ENCODE measurements around the gene VIPAS39. TPM values are rescaled to one million over a fixed set of nuclear protein-coding genes. Genes with fewer than 3 reads are reported as not detected.

VIPAS39 gene
- total RNA-seq, 1 donor from 2014 or later, result 2.8 TPM

DNA sequence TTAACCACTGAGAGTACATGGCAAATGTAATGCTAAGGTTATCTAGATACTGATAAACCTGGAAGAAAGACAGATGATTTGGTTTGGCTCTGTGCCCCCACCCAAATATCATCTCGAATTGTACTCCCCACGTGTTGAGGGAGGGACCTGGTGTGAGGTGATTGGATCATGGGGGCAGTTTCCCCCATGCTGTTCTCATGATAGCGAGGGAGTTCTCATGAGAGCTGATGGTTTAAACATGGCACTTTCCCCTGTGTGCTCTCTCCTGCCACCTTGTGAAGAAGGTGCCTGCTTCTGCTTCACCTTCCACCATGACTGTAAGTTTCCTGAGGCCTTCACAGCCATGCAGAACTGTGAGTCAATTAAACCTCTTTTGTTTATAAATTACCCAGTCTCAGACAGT is 48.3 kb downstream of the VIPAS39 start:
- Histone ChIP-seq H3K4me3 (no peak overlapping the region), H3K4me1 (no peaks in the 10 kb centered on the region), H3K36me3 (no peaks in the 10 kb centered on the region), H3K9me3 (no peaks in the 10 kb centered on the region), H3K27ac (no peak overlapping the region), H3K27me3 (no peaks in the 10 kb centered on the region)
- intact Hi-C loops (cut with DNase I), result no loop called here
- no peak for DNase-seq (ENCODE audit: low spot score in 2 of 2)
- TF ChIP-seq, protein P1, sequence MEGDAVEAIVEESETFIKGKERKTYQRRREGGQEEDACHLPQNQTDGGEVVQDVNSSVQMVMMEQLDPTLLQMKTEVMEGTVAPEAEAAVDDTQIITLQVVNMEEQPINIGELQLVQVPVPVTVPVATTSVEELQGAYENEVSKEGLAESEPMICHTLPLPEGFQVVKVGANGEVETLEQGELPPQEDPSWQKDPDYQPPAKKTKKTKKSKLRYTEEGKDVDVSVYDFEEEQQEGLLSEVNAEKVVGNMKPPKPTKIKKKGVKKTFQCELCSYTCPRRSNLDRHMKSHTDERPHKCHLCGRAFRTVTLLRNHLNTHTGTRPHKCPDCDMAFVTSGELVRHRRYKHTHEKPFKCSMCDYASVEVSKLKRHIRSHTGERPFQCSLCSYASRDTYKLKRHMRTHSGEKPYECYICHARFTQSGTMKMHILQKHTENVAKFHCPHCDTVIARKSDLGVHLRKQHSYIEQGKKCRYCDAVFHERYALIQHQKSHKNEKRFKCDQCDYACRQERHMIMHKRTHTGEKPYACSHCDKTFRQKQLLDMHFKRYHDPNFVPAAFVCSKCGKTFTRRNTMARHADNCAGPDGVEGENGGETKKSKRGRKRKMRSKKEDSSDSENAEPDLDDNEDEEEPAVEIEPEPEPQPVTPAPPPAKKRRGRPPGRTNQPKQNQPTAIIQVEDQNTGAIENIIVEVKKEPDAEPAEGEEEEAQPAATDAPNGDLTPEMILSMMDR (IDR thresholded peaks at IDR 0.05), result no peak

DNA sequence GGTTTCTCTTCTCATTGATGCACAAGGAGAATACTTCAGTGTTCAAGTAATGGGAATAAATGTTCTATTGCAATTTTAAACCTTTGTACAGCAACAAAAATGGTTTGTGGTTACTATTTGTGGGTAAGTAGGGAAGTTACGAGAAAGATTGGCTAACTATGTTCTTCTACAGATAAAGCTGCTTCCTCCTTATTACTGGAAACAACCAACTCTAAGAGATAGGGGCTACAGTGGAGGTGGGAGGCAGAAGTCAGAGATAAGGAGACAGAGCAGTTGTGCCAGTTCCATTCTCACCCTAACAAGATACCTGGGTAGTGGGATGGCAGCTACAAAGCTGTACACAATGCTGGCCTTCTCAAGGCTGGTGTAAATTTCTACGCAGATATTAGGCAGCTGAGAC is 50.2 kb downstream of the VIPAS39 start:
- H3K27me3 ChIP-seq, result no peaks in the 10 kb centered on the region
- H3K27ac ChIP-seq, result no peak overlapping the region
- H3K4me1 ChIP-seq, result no peaks in the 10 kb centered on the region
- no peak overlapping the region for H3K4me3 ChIP-seq
- no peaks in the 10 kb centered on the region for H3K36me3 ChIP-seq
- TF ChIP-seq, protein P1 (IDR thresholded peaks at IDR 0.05), result no peak
- H3K9me3 ChIP-seq, result no peaks in the 10 kb centered on the region
- intact Hi-C loops (cut with DNase I), result no loop called here
- no peak for DNase-seq (ENCODE audit: low spot score in 2 of 2)

DNA sequence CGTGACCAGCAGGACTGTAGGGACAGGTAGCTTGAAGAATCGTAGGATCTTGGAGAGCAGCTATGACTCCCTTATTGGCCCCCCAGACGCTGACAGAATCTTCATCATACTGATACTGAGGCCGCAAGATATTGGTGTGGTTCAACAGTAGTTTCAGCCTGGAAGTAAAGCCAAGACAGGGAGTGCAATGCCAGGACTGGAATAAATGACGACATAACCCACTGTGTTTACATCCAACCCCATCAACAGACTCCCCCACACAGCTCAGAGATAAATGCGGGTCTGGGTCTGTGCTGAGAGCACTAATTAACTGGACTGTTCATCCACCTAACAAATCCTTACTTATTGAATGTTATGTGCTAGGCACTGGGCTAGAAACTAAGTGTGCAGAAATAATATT is 50.7 kb downstream of the VIPAS39 start:
- no peak overlapping the region for H3K27ac ChIP-seq
- TF ChIP-seq, protein P1 (IDR thresholded peaks at IDR 0.05), result no peak
- H3K27me3 ChIP-seq, result no peaks in the 10 kb centered on the region
- intact Hi-C loops (cut with DNase I), result no loop called here
- H3K9me3 ChIP-seq, result no peaks in the 10 kb centered on the region
- no peak for DNase-seq (ENCODE audit: low spot score in 2 of 2)
- no peak overlapping the region for H3K4me3 ChIP-seq
- no peaks in the 10 kb centered on the region for H3K4me1 ChIP-seq
- no peaks in the 10 kb centered on the region for H3K36me3 ChIP-seq

DNA sequence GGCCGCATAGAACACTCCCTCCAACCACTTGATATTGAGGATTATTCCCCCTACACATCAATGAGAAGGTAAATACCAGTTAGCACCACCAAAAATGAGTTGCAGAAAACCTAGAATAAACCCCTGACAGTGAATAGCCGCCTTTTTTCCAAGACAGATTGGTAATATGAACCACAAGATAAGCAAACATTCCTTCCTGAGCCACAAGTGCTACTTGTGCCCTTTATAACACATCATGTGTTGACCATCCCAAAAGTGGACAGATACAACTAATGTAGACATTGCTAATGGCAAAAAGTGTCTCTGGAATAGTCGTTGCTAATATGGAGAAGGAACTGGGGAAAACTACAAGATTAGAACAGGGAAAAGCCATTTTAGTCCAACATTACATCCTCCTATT is 51.3 kb downstream of the VIPAS39 start:
- no peaks in the 10 kb centered on the region for H3K4me1 ChIP-seq
- TF ChIP-seq, protein P1 (IDR thresholded peaks at IDR 0.05), result no peak
- no peaks in the 10 kb centered on the region for H3K36me3 ChIP-seq
- H3K9me3 ChIP-seq, result no peaks in the 10 kb centered on the region
- H3K4me3 ChIP-seq, result no peak overlapping the region
- no peak for DNase-seq (ENCODE audit: low spot score in 2 of 2)
- intact Hi-C loops (cut with DNase I), result no loop called here
- no peak overlapping the region for H3K27ac ChIP-seq
- no peaks in the 10 kb centered on the region for H3K27me3 ChIP-seq

DNA sequence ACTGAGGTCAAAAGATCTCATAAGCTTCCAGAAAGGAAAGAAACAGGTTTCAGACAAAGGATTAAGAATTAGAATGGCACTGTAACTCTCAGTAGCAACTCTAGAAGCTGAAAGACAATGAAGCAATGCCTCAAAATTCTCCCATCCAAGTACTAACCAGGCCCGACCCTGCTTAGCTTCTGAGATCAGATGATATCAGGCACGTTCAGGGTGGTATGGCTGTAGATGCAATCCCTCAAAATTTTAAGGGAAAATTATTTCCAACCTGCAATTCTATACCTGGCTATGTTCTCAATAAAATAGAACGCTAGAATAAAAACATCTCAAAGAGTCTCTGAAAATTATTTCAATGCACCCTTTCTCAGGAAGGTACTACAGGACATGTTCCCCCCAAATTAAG is 53.6 kb downstream of the VIPAS39 start:
- no peaks in the 10 kb centered on the region for H3K36me3 ChIP-seq
- no peaks in the 10 kb centered on the region for H3K9me3 ChIP-seq
- H3K4me1 ChIP-seq, result no peaks in the 10 kb centered on the region
- H3K27me3 ChIP-seq, result no peaks in the 10 kb centered on the region
- no peak overlapping the region for H3K27ac ChIP-seq
- no peak overlapping the region for H3K4me3 ChIP-seq
- TF ChIP-seq, protein P1 (IDR thresholded peaks at IDR 0.05), result no peak
- intact Hi-C loops (cut with DNase I), result no loop called here
- no peak for DNase-seq (ENCODE audit: low spot score in 2 of 2)

DNA sequence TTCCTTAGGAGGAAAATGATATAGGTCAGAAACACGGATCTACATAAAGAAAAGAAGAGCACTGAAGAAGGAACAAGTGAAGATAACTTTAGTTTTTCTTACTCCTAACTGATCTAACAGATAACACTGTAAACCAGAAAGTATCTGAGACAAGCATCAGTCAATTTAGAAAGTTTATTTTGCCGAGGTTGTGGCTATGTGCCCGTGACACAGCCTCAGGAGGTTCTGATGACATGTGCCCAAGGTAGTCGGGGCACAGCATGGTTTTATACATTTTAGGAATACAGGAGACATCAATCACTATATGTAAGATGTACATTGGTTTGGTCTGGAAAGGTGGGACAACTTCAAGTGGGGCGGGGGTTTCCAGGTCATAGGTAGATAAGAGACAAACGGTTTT is 57.2 kb downstream of the VIPAS39 start:
- no peak for DNase-seq (ENCODE audit: low spot score in 2 of 2)
- Histone ChIP-seq H3K9me3 (no peaks in the 10 kb centered on the region), H3K27me3 (no peaks in the 10 kb centered on the region), H3K36me3 (no peaks in the 10 kb centered on the region), H3K4me1 (no peaks in the 10 kb centered on the region), H3K27ac (no peak overlapping the region), H3K4me3 (no peak overlapping the region)
- intact Hi-C loops (cut with DNase I), result no loop called here
- TF ChIP-seq, protein P1 (IDR thresholded peaks at IDR 0.05), result no peak
